Subcutaneous abdominal adipose tissue (tissue), 5 donors: ENCODE results near the gene TIMM21.

Source experiments
- H3K27ac ChIP-seq: one replicate; pipeline ENCODE4 v1.7.0; 2013; ENCODE audit warnings: low read depth, mild to moderate bottlenecking, inconsistent platforms, low read length, moderate library complexity
- H3K27me3 ChIP-seq, 5 donors: one replicate each; pipeline ENCODE4 v1.7.0; 2013; ENCODE audit warnings: low read length in 5 of 5, inconsistent platforms in 1 of 5; ENCODE audit not compliant: control insufficient read depth in 5 of 5, insufficient read depth in 4 of 5
- H3K36me3 ChIP-seq, 5 donors: one replicate each; pipeline ENCODE4 v1.7.0; 2013; ENCODE audit warnings: low read length in 5 of 5; ENCODE audit not compliant: control insufficient read depth in 5 of 5, insufficient read depth in 5 of 5
- H3K4me1 ChIP-seq, 5 donors: one replicate each; pipeline ENCODE4 v1.7.0; 2013; ENCODE audit warnings: low read length in 5 of 5, mild to moderate bottlenecking in 3 of 5, moderate library complexity in 1 of 5; ENCODE audit not compliant: control insufficient read depth in 5 of 5, insufficient read depth in 5 of 5
- H3K4me3 ChIP-seq, 5 donors: one replicate each; pipeline ENCODE4 v1.7.0; 2013; ENCODE audit warnings: low read length in 5 of 5, low read depth in 1 of 5
- H3K9ac ChIP-seq, 5 donors: one replicate each; pipeline ENCODE4 v1.7.0; 2013; ENCODE audit warnings: low read length in 5 of 5, mild to moderate bottlenecking in 4 of 5, moderate library complexity in 3 of 5
- H3K9me3 ChIP-seq, 5 donors: one replicate each; pipeline ENCODE4 v1.7.0; 2013; ENCODE audit warnings: low read length in 5 of 5; ENCODE audit not compliant: control insufficient read depth in 5 of 5
- donor health status: healthy.
- donor health status: healthy.
- donor health status: healthy.
- donor health status: healthy.
- donor health status: healthy.

The TIMM21 gene

GRCh38 chr18:74142252-74142651, 6.1 kb upstream of the TIMM21 start:
- no peak overlapping the region for H3K27ac ChIP-seq

DNA sequence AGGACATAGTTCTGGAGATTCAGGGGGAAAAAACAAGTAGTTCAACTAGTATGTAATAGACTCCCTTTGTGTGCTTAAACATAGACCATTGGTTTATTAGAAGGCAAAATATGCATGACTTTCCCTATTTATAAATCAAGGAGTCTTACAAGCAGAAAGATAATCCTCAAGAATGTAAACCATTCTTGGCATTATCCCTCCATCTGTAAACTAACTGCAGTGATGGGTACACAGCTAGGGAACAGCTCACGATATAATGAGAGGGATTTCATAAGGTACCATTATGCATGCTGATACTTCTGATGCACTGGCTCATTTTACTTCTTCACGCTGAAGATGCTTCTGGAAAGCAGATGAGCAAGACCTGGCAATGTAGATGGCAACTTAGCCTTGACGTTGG, 1.6 kb upstream of the TIMM21 start:
- H3K4me1 ChIP-seq: peaks cover 0 to 35% (median 28%) of the 10 kb centered on the region in 5 donors
- peak overlapping the region; percentile 51 to 100 (median 89) for H3K4me3 ChIP-seq
- H3K27ac ChIP-seq: no peak overlapping the region
- H3K27me3 ChIP-seq: no peaks in the 10 kb centered on the region
- H3K9me3 ChIP-seq: no peaks in the 10 kb centered on the region
- no peak overlapping the region for H3K9ac ChIP-seq
- H3K36me3 ChIP-seq: peaks cover 0 to 6% (median 3%) of the 10 kb centered on the region in 5 donors

More at GRCh38 chr18:74142252-74142651, 6.1 kb upstream of the TIMM21 start:
- Histone ChIP-seq H3K27me3 (peaks cover 0 to 9% (median 0%) of the 10 kb centered on the region in 5 donors), H3K4me1 (peaks cover 0 to 5% (median 5%) of the 10 kb centered on the region in 5 donors), H3K36me3 (no peaks in the 10 kb centered on the region), H3K4me3 (no peak overlapping the region), H3K9ac (no peak overlapping the region), H3K9me3 (no peaks in the 10 kb centered on the region)

DNA sequence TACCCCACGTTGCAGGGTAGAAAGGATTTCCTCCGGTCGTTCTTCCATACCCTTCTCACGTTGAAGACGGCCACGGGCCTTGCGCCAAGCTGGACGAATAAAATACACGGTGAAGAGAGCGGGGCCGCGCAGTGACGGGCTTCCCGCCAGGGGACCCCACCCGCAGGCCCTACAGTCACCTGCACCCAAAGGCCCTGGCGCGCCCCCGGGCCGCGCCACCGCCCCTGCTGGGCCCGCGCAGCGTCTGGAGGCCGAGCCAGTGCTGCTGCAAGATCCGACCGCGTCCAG, 888 bp upstream of the TIMM21 start:
- no peaks in the 10 kb centered on the region for H3K27me3 ChIP-seq
- peak overlapping the region in 3 of 5 donors; percentile 85 to 96 (median 86) for H3K9ac ChIP-seq
- H3K9me3 ChIP-seq: no peaks in the 10 kb centered on the region
- peak overlapping the region; percentile 51 to 100 (median 89) for H3K4me3 ChIP-seq
- peaks cover 0 to 6% (median 3%) of the 10 kb centered on the region in 5 donors for H3K36me3 ChIP-seq
- peak overlapping the region; percentile 100 for H3K27ac ChIP-seq
- peaks cover 0 to 36% (median 28%) of the 10 kb centered on the region in 5 donors for H3K4me1 ChIP-seq

DNA sequence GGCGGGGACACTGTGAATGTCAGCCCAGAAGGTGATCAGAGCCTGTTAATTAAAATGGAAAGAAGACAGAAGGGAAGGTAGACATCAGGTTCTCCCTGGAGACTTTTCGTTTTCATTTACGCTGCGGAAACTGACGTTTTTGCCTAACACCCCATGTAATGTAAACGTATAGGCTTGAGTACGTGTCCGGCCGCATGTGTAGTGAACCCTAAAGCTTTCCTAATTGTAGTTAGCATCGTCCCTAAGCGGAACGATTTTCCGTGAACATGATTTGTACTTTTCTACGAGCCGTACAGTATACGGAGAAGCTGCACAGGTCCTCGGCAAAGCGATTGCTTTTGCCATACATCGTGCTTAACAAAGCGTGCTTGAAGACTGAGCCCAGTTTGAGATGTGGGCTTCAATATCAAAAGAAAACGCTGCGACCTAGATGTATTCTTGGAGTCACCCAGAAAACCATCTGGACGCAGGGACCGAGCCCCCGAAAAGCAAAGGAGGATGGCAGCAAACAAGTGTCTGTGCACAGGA, 284 bp downstream of the TIMM21 start:
- H3K27ac ChIP-seq: peak overlapping the region; percentile 100
- H3K4me3 ChIP-seq: peak overlapping the region; percentile 77 to 100 (median 98)
- H3K27me3 ChIP-seq: no peaks in the 10 kb centered on the region
- H3K9me3 ChIP-seq: no peaks in the 10 kb centered on the region
- peak overlapping the region; percentile 85 to 99 (median 95) for H3K9ac ChIP-seq
- H3K4me1 ChIP-seq: peaks cover 0 to 40% (median 28%) of the 10 kb centered on the region in 5 donors
- peaks cover 0 to 10% (median 3%) of the 10 kb centered on the region in 5 donors for H3K36me3 ChIP-seq

DNA sequence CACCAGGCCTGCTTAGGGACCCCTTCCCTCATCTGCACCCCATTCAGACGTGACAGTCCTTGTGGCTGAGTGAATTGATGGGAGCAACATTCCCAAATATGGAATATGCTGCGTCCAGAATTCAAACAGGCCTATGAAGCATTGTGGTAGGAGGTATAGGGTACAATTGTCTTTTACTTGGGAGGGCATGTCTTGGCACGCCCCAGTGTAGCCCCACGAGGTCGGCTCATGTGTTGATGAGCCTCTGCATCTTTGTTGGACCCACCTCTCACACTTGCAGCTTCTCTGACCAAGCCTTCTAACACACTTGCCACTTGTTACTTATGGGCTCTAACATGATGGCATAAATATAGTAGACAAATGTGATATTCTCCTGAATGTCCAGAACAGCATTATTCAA, 1.6 kb downstream of the TIMM21 start:
- H3K9ac ChIP-seq: peak overlapping the region in 1 of 5 donors; percentile 14
- H3K4me3 ChIP-seq: no peak overlapping the region
- peaks cover 2 to 16% (median 7%) of the 10 kb centered on the region in 5 donors for H3K36me3 ChIP-seq
- no peak overlapping the region for H3K27ac ChIP-seq
- no peaks in the 10 kb centered on the region for H3K27me3 ChIP-seq
- H3K9me3 ChIP-seq: no peaks in the 10 kb centered on the region
- H3K4me1 ChIP-seq: peaks cover 0 to 40% (median 28%) of the 10 kb centered on the region in 5 donors

- peaks cover 19 to 35% (median 26%) of the 10 kb centered on the region in 5 donors for H3K36me3 ChIP-seq
- no peak overlapping the region for H3K9ac ChIP-seq
Observed at GRCh38 chr18:74152270-74152669, 3.9 kb downstream of the TIMM21 start.

DNA sequence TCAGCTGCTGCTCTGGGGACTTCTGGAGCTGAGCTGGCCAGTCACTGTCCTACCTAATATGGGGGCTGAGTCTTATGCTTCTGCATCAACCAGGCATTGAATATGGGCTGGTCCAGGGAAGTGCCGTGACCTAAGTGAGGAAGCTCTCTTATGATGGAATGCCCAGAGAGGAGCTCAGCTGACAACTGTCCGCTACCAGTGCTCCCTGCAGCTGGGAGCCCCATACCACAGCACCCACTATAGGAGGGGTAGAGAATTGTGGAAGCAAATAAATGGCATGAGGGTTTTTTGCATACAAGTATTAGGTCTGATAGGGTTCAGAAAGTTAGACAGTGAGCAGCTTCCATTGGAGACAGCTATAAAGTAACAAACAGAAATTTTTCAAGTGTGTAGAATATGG, 4.5 kb downstream of the TIMM21 start:
- H3K36me3 ChIP-seq: peaks cover 20 to 37% (median 29%) of the 10 kb centered on the region in 5 donors
- no peaks in the 10 kb centered on the region for H3K27me3 ChIP-seq
- no peak overlapping the region for H3K27ac ChIP-seq
- H3K9me3 ChIP-seq: no peaks in the 10 kb centered on the region
- peaks cover 0 to 32% (median 21%) of the 10 kb centered on the region in 5 donors for H3K4me1 ChIP-seq
- no peak overlapping the region for H3K9ac ChIP-seq
- no peak overlapping the region for H3K4me3 ChIP-seq

More at GRCh38 chr18:74152270-74152669, 3.9 kb downstream of the TIMM21 start:
- peaks cover 0 to 34% (median 23%) of the 10 kb centered on the region in 5 donors for H3K4me1 ChIP-seq
- no peak overlapping the region for H3K27ac ChIP-seq
- no peaks in the 10 kb centered on the region for H3K27me3 ChIP-seq
- no peaks in the 10 kb centered on the region for H3K9me3 ChIP-seq
- no peak overlapping the region for H3K4me3 ChIP-seq

DNA sequence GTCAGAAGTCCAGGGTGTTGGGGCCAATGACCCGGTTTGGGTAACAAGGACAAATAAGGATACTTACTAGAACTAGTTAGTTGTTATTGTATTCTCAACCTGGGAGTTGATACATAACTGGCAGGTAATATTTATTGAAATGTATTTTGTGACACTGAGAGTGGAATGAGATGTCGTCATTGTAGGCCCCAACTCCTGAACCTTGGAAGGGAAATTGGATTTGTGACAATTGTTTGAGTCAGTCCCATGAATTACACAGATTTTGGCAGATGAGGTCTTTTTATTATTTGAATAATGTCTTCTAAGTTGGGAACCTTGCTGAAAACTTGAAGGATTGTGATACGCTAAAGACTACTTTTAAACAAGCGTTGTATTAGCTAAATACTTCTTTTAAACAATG, 5.1 kb downstream of the TIMM21 start:
- no peaks in the 10 kb centered on the region for H3K27me3 ChIP-seq
- H3K9me3 ChIP-seq: no peaks in the 10 kb centered on the region
- H3K27ac ChIP-seq: no peak overlapping the region
- H3K4me3 ChIP-seq: no peak overlapping the region
- peaks cover 22 to 42% (median 34%) of the 10 kb centered on the region in 5 donors for H3K36me3 ChIP-seq
- no peak overlapping the region for H3K9ac ChIP-seq
- H3K4me1 ChIP-seq: peaks cover 0 to 30% (median 21%) of the 10 kb centered on the region in 5 donors

DNA sequence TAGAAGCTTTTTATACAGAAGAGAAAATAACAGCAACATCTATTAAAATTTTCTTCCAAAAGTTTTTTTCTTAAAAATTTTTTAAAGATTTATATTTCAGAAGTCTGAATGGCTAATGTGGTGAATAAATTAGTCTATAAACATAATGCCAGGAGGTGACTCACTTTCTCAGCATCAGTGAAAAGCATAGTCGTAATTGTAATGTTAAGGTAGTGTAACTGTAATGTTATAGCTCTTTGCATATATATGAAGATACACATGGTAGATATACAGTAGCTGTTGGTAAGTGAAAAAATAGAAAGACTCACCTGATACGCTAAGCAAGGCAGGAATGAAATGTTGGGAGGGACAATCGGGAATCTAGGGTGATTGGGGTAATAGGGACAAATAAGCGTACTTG, 5.5 kb downstream of the TIMM21 start:
- peaks cover 26 to 45% (median 38%) of the 10 kb centered on the region in 5 donors for H3K36me3 ChIP-seq
- no peak overlapping the region for H3K9ac ChIP-seq
- peaks cover 0 to 29% (median 18%) of the 10 kb centered on the region in 5 donors for H3K4me1 ChIP-seq
- H3K9me3 ChIP-seq: no peaks in the 10 kb centered on the region
- no peak overlapping the region for H3K27ac ChIP-seq
- no peak overlapping the region for H3K4me3 ChIP-seq
- H3K27me3 ChIP-seq: no peaks in the 10 kb centered on the region

DNA sequence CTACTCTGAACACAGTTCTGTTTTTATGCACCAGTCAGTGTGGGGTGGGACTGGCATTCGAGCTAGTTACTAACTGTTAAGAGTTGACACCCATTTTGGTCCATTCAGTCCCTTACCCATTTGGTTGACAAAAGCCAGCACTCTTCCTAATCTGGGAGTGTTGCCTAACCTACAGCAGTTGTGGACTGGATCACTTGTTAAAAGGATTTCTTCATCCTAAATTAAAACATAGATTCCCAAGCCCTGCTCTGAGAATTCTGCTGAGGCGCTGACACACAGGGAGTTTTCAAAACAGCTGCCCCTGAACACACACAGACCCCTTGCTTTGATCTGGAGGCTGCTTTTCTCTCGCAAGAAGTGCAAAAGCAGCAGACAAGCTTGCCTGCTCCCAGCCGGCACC, 6.4 kb downstream of the TIMM21 start:
- Histone ChIP-seq H3K4me3 (no peak overlapping the region), H3K9ac (no peak overlapping the region), H3K4me1 (peaks cover 0 to 20% (median 8%) of the 10 kb centered on the region in 5 donors), H3K27ac (no peak overlapping the region), H3K9me3 (no peaks in the 10 kb centered on the region), H3K27me3 (no peaks in the 10 kb centered on the region), H3K36me3 (peaks cover 29 to 55% (median 47%) of the 10 kb centered on the region in 5 donors)
